Gastroesophageal sphincter (tissue), 3 donors: ENCODE results near the gene EXOC4.

Experiments used
- POLR2A ChIP-seq, 2 donors: fragments of 450-650 bp; IDR thresholded peaks; one replicate each; pipeline ENCODE4 v1.6.1; 2017; ENCODE audit warnings: antibody characterized with exemption in 2 of 2, mild to moderate bottlenecking in 2 of 2, moderate library complexity in 1 of 2
- POLR2AphosphoS5 ChIP-seq: sonication (generic); formaldehyde crosslinking; IDR thresholded peaks from one replicate; pipeline ENCODE4 v1.6.1; 2017; ENCODE audit warnings: antibody characterized with exemption
- TF ChIP-seq, protein P1 (sequence below), 4 experiments: fragments of 200-600 bp in 2 of 4; fragments of 450-650 bp in 2 of 4; sonication (generic) in 1 of 4; IDR thresholded peaks; one replicate each; pipeline ENCODE4 v1.5.1; 2017 to 2019; ENCODE audit warnings: antibody characterized with exemption in 4 of 4, mild to moderate bottlenecking in 2 of 4, moderate library complexity in 2 of 4

DNA sequence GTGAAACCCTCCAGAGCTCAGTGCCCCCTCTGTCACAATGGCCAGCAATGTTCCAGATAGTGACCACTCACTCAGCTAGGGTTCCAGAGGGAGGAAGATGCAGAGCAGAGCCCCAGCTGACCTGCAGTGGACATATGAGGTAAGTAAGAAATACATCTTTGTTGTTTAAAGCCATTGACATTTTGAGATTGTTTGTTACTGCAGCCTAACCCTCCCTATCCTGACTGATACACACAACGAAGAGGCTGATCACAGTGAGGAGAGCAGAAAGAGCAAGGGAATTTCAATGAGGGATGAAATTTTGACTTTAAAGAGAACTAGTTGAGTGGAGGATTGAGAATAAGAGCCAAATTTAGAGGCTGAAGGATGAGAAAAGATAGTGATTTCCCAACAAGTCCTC is 822.9 kb downstream of the EXOC4 start:
- TF ChIP-seq POLR2AphosphoS5 (no peak), POLR2A (IDR thresholded peaks at IDR 0.05) (no peak)
- TF ChIP-seq, protein P1, sequence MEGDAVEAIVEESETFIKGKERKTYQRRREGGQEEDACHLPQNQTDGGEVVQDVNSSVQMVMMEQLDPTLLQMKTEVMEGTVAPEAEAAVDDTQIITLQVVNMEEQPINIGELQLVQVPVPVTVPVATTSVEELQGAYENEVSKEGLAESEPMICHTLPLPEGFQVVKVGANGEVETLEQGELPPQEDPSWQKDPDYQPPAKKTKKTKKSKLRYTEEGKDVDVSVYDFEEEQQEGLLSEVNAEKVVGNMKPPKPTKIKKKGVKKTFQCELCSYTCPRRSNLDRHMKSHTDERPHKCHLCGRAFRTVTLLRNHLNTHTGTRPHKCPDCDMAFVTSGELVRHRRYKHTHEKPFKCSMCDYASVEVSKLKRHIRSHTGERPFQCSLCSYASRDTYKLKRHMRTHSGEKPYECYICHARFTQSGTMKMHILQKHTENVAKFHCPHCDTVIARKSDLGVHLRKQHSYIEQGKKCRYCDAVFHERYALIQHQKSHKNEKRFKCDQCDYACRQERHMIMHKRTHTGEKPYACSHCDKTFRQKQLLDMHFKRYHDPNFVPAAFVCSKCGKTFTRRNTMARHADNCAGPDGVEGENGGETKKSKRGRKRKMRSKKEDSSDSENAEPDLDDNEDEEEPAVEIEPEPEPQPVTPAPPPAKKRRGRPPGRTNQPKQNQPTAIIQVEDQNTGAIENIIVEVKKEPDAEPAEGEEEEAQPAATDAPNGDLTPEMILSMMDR (IDR thresholded peaks at IDR 0.05): no peak
